ENCODE measurements around the gene GATC. TPM values are rescaled to one million over a fixed set of nuclear protein-coding genes. Genes with fewer than 3 reads are reported as not detected.

Gene GATC
- total and polyA plus RNA-seq, 7 donors, result 8.4 to 20.0 (median 17.4) TPM

GRCh38 chr12:120500581-120500980, 54.3 kb downstream of the GATC start:
- 81 to 86% methylated on average over 1 of the region's 1 CpG for WGBS, 2 donors
- intact Hi-C loops (cut with DNase I), result no loop called here
- H3K4me1 ChIP-seq, result peaks cover 0 to 22% (median 16%) of the 10 kb centered on the region in 4 donors
- no peaks in the 10 kb centered on the region for H3K27me3 ChIP-seq
- no peaks in the 10 kb centered on the region for H3K9me3 ChIP-seq
- no peak overlapping the region for H3K4me3 ChIP-seq
- H3K36me3 ChIP-seq, result peaks cover 4 to 59% (median 11%) of the 10 kb centered on the region in 4 donors
- TF ChIP-seq EP300 (IDR thresholded peaks at IDR 0.05), result no peak
- no peak for TF ChIP-seq CTCF (IDR thresholded peaks at IDR 0.05)
- no peak for TF ChIP-seq POLR2A (IDR thresholded peaks at IDR 0.05)
- no peak for TF ChIP-seq POLR2AphosphoS5 (IDR thresholded peaks at IDR 0.05)
- no peak for DNase-seq
- H3K27ac ChIP-seq, result no peak overlapping the region

- H3K27me3 ChIP-seq, result no peaks in the 10 kb centered on the region
- H3K4me3 ChIP-seq, result no peak overlapping the region
- DNase-seq, result no peak
- no peaks in the 10 kb centered on the region for H3K4me1 ChIP-seq
- WGBS, 2 donors, result 86 to 89% methylated on average over 4 of the region's 4 CpGs
- peaks cover 4 to 67% (median 19%) of the 10 kb centered on the region in 4 donors for H3K36me3 ChIP-seq
- TF ChIP-seq POLR2AphosphoS5 (IDR thresholded peaks at IDR 0.05), result no peak
- TF ChIP-seq EP300 (IDR thresholded peaks at IDR 0.05), result no peak
- no peak for TF ChIP-seq POLR2A (IDR thresholded peaks at IDR 0.05)
- no peak for TF ChIP-seq CTCF (IDR thresholded peaks at IDR 0.05)
- no peaks in the 10 kb centered on the region for H3K9me3 ChIP-seq
- intact Hi-C loops (cut with DNase I), result no loop called here
- no peak overlapping the region for H3K27ac ChIP-seq
Measured at GRCh38 chr12:120504587-120504986, 58.3 kb downstream of the GATC start.

GRCh38 chr12:120508537-120508936, 62.3 kb downstream of the GATC start:
- H3K4me1 ChIP-seq, result no peaks in the 10 kb centered on the region
- H3K27me3 ChIP-seq, result no peaks in the 10 kb centered on the region
- H3K9me3 ChIP-seq, result no peaks in the 10 kb centered on the region
- H3K27ac ChIP-seq, result no peak overlapping the region
- no peak for DNase-seq
- H3K36me3 ChIP-seq, result peaks cover 0 to 74% (median 17%) of the 10 kb centered on the region in 4 donors
- H3K4me3 ChIP-seq, result no peak overlapping the region
- intact Hi-C loops (cut with DNase I), result no loop called here
- WGBS, 2 donors, result 62 to 91% methylated on average over 8 of the region's 8 CpGs
- no peak for TF ChIP-seq CTCF (IDR thresholded peaks at IDR 0.05)

Small RNAs within 50 kb of the gene (small RNA-seq; reads per million reads assigned to genes)
- 0 reads per million in 3 donors for gene RF00019

Other genes starting within 250 kb of the GATC start
- gene RPLP0, start 245.3 kb upstream of the GATC start, total RNA-seq, result 1,000 to 10,000 TPM; 2,593 to 3,468 (median 2,960) TPM
- gene RPLP0, start 245.3 kb upstream of the GATC start, polyA plus RNA-seq, result 1,000 to 10,000 TPM; 3,521 to 5,499 (median 3,713) TPM
- gene PXN, start 180.7 kb upstream of the GATC start, total RNA-seq, result 100 to 1,000 TPM in 1 of 4 donors, 10 to 100 TPM in 3; 41.0 to 127 (median 42.7) TPM
- 100 to 1,000 TPM in 2 of 3 donors, 10 to 100 TPM in 1; 79.3 to 111 (median 101) TPM for gene PXN, start 180.7 kb upstream of the GATC start, polyA plus RNA-seq
- under 1 TPM; under 0.01 TPM for gene RNU4-2, start 154.5 kb upstream of the GATC start, total RNA-seq
- not detected for gene RNU4-2, start 154.5 kb upstream of the GATC start, polyA plus RNA-seq
- under 1 TPM in 3 of 4 donors, not detected in 1; under 0.01 TPM for gene RNU4-1, start 153.2 kb upstream of the GATC start, total RNA-seq
- not detected for gene RNU4-1, start 153.2 kb upstream of the GATC start, polyA plus RNA-seq
- 1 to 10 TPM; 2.8 to 3.6 (median 3.2) TPM for gene SIRT4, start 144.1 kb upstream of the GATC start, total RNA-seq
- 1 to 10 TPM in 1 of 3 donors, under 1 TPM in 2; 0.69 to 1.2 (median 0.92) TPM for gene SIRT4, start 144.1 kb upstream of the GATC start, polyA plus RNA-seq
- gene PLA2G1B, start 118.7 kb upstream of the GATC start, total RNA-seq, result not detected
- 1 to 10 TPM in 1 of 3 donors, not detected in 2; 7.8 TPM for gene PLA2G1B, start 118.7 kb upstream of the GATC start, polyA plus RNA-seq
- under 1 TPM in 1 of 4 donors, not detected in 3; 0.66 TPM for gene MSI1, start 77.3 kb upstream of the GATC start, total RNA-seq
- gene MSI1, start 77.3 kb upstream of the GATC start, polyA plus RNA-seq, result 1 to 10 TPM in 2 of 3 donors, under 1 TPM in 1; 0.60 to 1.2 (median 1.2) TPM
- 100 to 1,000 TPM; 432 to 759 (median 620) TPM for gene COX6A1, start 8.3 kb upstream of the GATC start, total RNA-seq
- gene COX6A1, start 8.3 kb upstream of the GATC start, polyA plus RNA-seq, result 1,000 to 10,000 TPM in 1 of 3 donors, 100 to 1,000 TPM in 2; 628 to 1,413 (median 992) TPM
- 10 to 100 TPM in 3 of 4 donors, 1 to 10 TPM in 1; 8.6 to 14.8 (median 12.4) TPM for gene TRIAP1, start 60 bp upstream of the GATC start, total RNA-seq
- gene TRIAP1, start 60 bp upstream of the GATC start, polyA plus RNA-seq, result 10 to 100 TPM; 33.6 to 37.7 (median 34.8) TPM
- 10 to 100 TPM; 41.4 to 55.1 (median 45.2) TPM for gene SRSF9, start 23.3 kb downstream of the GATC start, total RNA-seq
- 100 to 1,000 TPM; 136 to 187 (median 158) TPM for gene SRSF9, start 23.3 kb downstream of the GATC start, polyA plus RNA-seq
- gene DYNLL1, start 49.7 kb downstream of the GATC start, total RNA-seq, result 100 to 1,000 TPM; 204 to 254 (median 235) TPM
- gene DYNLL1, start 49.7 kb downstream of the GATC start, polyA plus RNA-seq, result 100 to 1,000 TPM; 285 to 942 (median 912) TPM
- 10 to 100 TPM; 17.4 to 29.4 (median 26.4) TPM for gene COQ5, start 82.7 kb downstream of the GATC start, total RNA-seq
- gene COQ5, start 82.7 kb downstream of the GATC start, polyA plus RNA-seq, result 10 to 100 TPM; 29.2 to 62.9 (median 38.4) TPM
- 100 to 1,000 TPM; 106 to 165 (median 110) TPM for gene RNF10, start 87.9 kb downstream of the GATC start, total RNA-seq
- 100 to 1,000 TPM; 115 to 177 (median 141) TPM for gene RNF10, start 87.9 kb downstream of the GATC start, polyA plus RNA-seq
- 10 to 100 TPM; 21.0 to 33.4 (median 25.2) TPM for gene POP5, start 135.0 kb downstream of the GATC start, total RNA-seq
- 10 to 100 TPM; 27.6 to 58.0 (median 28.4) TPM for gene POP5, start 135.0 kb downstream of the GATC start, polyA plus RNA-seq
- 1 to 10 TPM in 3 of 4 donors, under 1 TPM in 1; 0.71 to 1.8 (median 1.7) TPM for gene CABP1, start 194.2 kb downstream of the GATC start, total RNA-seq
- 1 to 10 TPM in 1 of 3 donors, under 1 TPM in 2; 0.60 to 1.6 (median 0.92) TPM for gene CABP1, start 194.2 kb downstream of the GATC start, polyA plus RNA-seq
- 10 to 100 TPM; 30.3 to 40.3 (median 33.6) TPM for gene MLEC, start 240.7 kb downstream of the GATC start, total RNA-seq
- gene MLEC, start 240.7 kb downstream of the GATC start, polyA plus RNA-seq, result 100 to 1,000 TPM in 1 of 3 donors, 10 to 100 TPM in 2; 22.2 to 164 (median 31.0) TPM